GM21367 (cell line): ENCODE measurements around the gene UCK2.

Source experiments
- ATAC-seq: cut with Tn5 transposase; IDR thresholded peaks from one replicate; pipeline ENCODE4 v1.9.1; 2021; ENCODE audit not compliant: unreplicated experiment

The UCK2 gene

GRCh38 chr1:165877411-165877810 is 50.0 kb downstream of the UCK2 start:
- no peak for ATAC-seq

GRCh38 chr1:165877940-165878556 is 50.6 kb downstream of the UCK2 start:
- ATAC-seq: no peak

GRCh38 chr1:165879946-165880345 is 52.5 kb downstream of the UCK2 start:
- no peak for ATAC-seq

- no peak for ATAC-seq
Measured at GRCh38 chr1:165880993-165881392, 53.6 kb downstream of the UCK2 start.

- no peak for ATAC-seq
Measured at GRCh38 chr1:165882168-165882837, 54.9 kb downstream of the UCK2 start.

GRCh38 chr1:165883056-165883455 is 55.6 kb downstream of the UCK2 start:
- ATAC-seq: no peak

GRCh38 chr1:165884009-165884689 is 56.7 kb downstream of the UCK2 start:
- ATAC-seq: no peak

- ATAC-seq: no peak
Measured at GRCh38 chr1:165884690-165885304, 57.4 kb downstream of the UCK2 start.

GRCh38 chr1:165885305-165885694 is 57.9 kb downstream of the UCK2 start:
- ATAC-seq: no peak

GRCh38 chr1:165886193-165886592 is 58.8 kb downstream of the UCK2 start:
- no peak for ATAC-seq

GRCh38 chr1:165886983-165887382 is 59.6 kb downstream of the UCK2 start:
- no peak for ATAC-seq

GRCh38 chr1:165887877-165888551 is 60.6 kb downstream of the UCK2 start:
- no peak for ATAC-seq

GRCh38 chr1:165888552-165888920 is 61.1 kb downstream of the UCK2 start:
- ATAC-seq: no peak

- no peak for ATAC-seq
Measured at GRCh38 chr1:165890684-165891083, 63.3 kb downstream of the UCK2 start.

GRCh38 chr1:165891111-165891860 is 63.9 kb downstream of the UCK2 start:
- no peak for ATAC-seq

- no peak for ATAC-seq
Measured at GRCh38 chr1:165892935-165893334, 65.5 kb downstream of the UCK2 start.

GRCh38 chr1:165893507-165893906 is 66.1 kb downstream of the UCK2 start:
- no peak for ATAC-seq

GRCh38 chr1:165894591-165894990 is 67.2 kb downstream of the UCK2 start:
- ATAC-seq: no peak

GRCh38 chr1:165895451-165895871 is 68.0 kb downstream of the UCK2 start:
- no peak for ATAC-seq

GRCh38 chr1:165896277-165896676 is 68.9 kb downstream of the UCK2 start:
- ATAC-seq: no peak
